ENCODE measurements around the gene CRBN. TPM values are rescaled to one million over a fixed set of nuclear protein-coding genes. Genes with fewer than 3 reads are reported as not detected.
A peak's percentile ranks its signal among the peaks of the same experiment; 100 is the strongest.

The CRBN gene
- total and polyA plus RNA-seq, 9 of the 15 experiments (the other 6 are each of a cell fraction or from before 2014, with no cell fraction given) = 40.8 to 331 (median 57.4) TPM

- TF ChIP-seq, protein P1, sequence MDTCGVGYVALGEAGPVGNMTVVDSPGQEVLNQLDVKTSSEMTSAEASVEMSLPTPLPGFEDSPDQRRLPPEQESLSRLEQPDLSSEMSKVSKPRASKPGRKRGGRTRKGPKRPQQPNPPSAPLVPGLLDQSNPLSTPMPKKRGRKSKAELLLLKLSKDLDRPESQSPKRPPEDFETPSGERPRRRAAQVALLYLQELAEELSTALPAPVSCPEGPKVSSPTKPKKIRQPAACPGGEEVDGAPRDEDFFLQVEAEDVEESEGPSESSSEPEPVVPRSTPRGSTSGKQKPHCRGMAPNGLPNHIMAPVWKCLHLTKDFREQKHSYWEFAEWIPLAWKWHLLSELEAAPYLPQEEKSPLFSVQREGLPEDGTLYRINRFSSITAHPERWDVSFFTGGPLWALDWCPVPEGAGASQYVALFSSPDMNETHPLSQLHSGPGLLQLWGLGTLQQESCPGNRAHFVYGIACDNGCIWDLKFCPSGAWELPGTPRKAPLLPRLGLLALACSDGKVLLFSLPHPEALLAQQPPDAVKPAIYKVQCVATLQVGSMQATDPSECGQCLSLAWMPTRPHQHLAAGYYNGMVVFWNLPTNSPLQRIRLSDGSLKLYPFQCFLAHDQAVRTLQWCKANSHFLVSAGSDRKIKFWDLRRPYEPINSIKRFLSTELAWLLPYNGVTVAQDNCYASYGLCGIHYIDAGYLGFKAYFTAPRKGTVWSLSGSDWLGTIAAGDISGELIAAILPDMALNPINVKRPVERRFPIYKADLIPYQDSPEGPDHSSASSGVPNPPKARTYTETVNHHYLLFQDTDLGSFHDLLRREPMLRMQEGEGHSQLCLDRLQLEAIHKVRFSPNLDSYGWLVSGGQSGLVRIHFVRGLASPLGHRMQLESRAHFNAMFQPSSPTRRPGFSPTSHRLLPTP (IDR thresholded peaks at IDR 0.05; ENCODE audit: borderline replicate concordance, extremely low read depth, insufficient read length) = no peak
- no peak for TF ChIP-seq ZNF511 (CRISPR knock-in tag; IDR thresholded peaks at IDR 0.05)
- TF ChIP-seq MEIS2 (IDR thresholded peaks at IDR 0.05; ENCODE audit: partially characterized antibody) = no peak
- TF ChIP-seq ETS2 (tag; IDR thresholded peaks at IDR 0.05; ENCODE audit: borderline replicate concordance, poor library complexity, severe bottlenecking) = no peak
- no peak for TF ChIP-seq ZNF121 (CRISPR knock-in tag; conservative IDR thresholded peaks at IDR 0.05)
- TF ChIP-seq ZNF124 (CRISPR knock-in tag; IDR thresholded peaks at IDR 0.05) = no peak
- TF ChIP-seq PHB2 (IDR thresholded peaks at IDR 0.05; ENCODE audit: low read depth) = no peak
- no peak for TF ChIP-seq PYGO2 (tag; IDR thresholded peaks at IDR 0.05)
- no peak for TF ChIP-seq SREBF2 (CRISPR knock-in tag; IDR thresholded peaks at IDR 0.05)
- no peak for TF ChIP-seq CHD4 (IDR thresholded peaks at IDR 0.05; ENCODE audit: insufficient read depth, insufficient replicate concordance, low read depth, low read length, poor library complexity, severe bottlenecking)
- no peak for TF ChIP-seq PTTG1 (tag; IDR thresholded peaks at IDR 0.05; ENCODE audit: low read depth)
- TF ChIP-seq TCF7 (IDR thresholded peaks at IDR 0.05; ENCODE audit: borderline replicate concordance) = no peak
- TF ChIP-seq KAT8 (IDR thresholded peaks at IDR 0.05; ENCODE audit: low read depth) = no peak
- no peak for TF ChIP-seq NCOA1 (IDR thresholded peaks at IDR 0.05; ENCODE audit: low read depth)
- no peak for TF ChIP-seq ZFP36 (IDR thresholded peaks at IDR 0.05; ENCODE audit: low read depth, low read length, partially characterized antibody)
- no peak for TF ChIP-seq PHF20 (IDR thresholded peaks at IDR 0.05; ENCODE audit: partially characterized antibody)
- TF ChIP-seq ZNF239 (CRISPR knock-in tag; IDR thresholded peaks at IDR 0.05) = no peak
- no peak for TF ChIP-seq PURB (CRISPR knock-in tag; IDR thresholded peaks at IDR 0.05; ENCODE audit: low read depth)
- no peak for TF ChIP-seq EZH2 (IDR thresholded peaks at IDR 0.05; ENCODE audit: borderline replicate concordance, low read depth, low read length)
- TF ChIP-seq, protein P2, sequence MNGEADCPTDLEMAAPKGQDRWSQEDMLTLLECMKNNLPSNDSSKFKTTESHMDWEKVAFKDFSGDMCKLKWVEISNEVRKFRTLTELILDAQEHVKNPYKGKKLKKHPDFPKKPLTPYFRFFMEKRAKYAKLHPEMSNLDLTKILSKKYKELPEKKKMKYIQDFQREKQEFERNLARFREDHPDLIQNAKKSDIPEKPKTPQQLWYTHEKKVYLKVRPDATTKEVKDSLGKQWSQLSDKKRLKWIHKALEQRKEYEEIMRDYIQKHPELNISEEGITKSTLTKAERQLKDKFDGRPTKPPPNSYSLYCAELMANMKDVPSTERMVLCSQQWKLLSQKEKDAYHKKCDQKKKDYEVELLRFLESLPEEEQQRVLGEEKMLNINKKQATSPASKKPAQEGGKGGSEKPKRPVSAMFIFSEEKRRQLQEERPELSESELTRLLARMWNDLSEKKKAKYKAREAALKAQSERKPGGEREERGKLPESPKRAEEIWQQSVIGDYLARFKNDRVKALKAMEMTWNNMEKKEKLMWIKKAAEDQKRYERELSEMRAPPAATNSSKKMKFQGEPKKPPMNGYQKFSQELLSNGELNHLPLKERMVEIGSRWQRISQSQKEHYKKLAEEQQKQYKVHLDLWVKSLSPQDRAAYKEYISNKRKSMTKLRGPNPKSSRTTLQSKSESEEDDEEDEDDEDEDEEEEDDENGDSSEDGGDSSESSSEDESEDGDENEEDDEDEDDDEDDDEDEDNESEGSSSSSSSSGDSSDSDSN (IDR thresholded peaks at IDR 0.05; ENCODE audit: borderline replicate concordance in 1 of 2, low read depth in 2 of 2, low read length in 2 of 2) = 0 out of 4 replicates have a peak, but pooled peaks of 1 of the 2 experiments have one; percentile 37
- no peak for TF ChIP-seq ATF1 (CRISPR knock-in tag; IDR thresholded peaks at IDR 0.05)
- TF ChIP-seq ATF1 (tag; IDR thresholded peaks at IDR 0.05) = peak; percentile 56; the same call in 1 of the 2 replicates
- peak; percentile 87 for TF ChIP-seq CBFA2T3 (IDR thresholded peaks at IDR 0.05)
- TF ChIP-seq ERF (CRISPR knock-in tag; IDR thresholded peaks at IDR 0.05) = no peak
- TF ChIP-seq CBX3 (IDR thresholded peaks at IDR 0.05; ENCODE audit: borderline replicate concordance in 1 of 2, low read length in 2 of 2) = no peak
Observed at GRCh38 chr3:3191675-3192285, 12.3 kb upstream of the CRBN start (continued).

Data from K562 (cell line).